ENCODE data around the gene THRB. TPM values are rescaled to one million over a fixed set of nuclear protein-coding genes. Genes with fewer than 3 reads are reported as not detected.

THRB gene
- total RNA-seq, 4 donors from 2014 or later: 9.8 to 52.4 (median 31.3) TPM

- no peak for DNase-seq
- H3K27ac ChIP-seq: no peak overlapping the region
These were observed 4.5 kb downstream of the THRB start for GRCh38 chr3:24490151-24490550.

GRCh38 chr3:24487325-24488262, 7.1 kb downstream of the THRB start:
- no peaks in the 10 kb centered on the region for H3K36me3 ChIP-seq
- H3K4me1 ChIP-seq: peaks cover 9 to 55% (median 20%) of the 10 kb centered on the region in 4 donors
- no peaks in the 10 kb centered on the region for H3K9me3 ChIP-seq
- TF ChIP-seq POLR2AphosphoS5 (IDR thresholded peaks at IDR 0.05) (no peak), POLR2A (IDR thresholded peaks at IDR 0.05) (no peak)
- no peak overlapping the region for H3K4me3 ChIP-seq
- no peak for DNase-seq
- in situ Hi-C loops (cut with MboI; ENCODE audit: low pct_ligation_motif_present in 1 of 4, low pct_unique_long_range_greater_than_20kb in 1 of 4, low sequenced_read_pairs in 3 of 4) (loop anchor here in 1 of 4 donors (25.0 kb wide), 1 partner anchor 225 kb away; no protein-coding TSS in a partner anchor), intact Hi-C loops (cut with DNase I; ENCODE audit: low total_unique reads) (no loop called here)
- H3K27ac ChIP-seq: peak overlapping the region in 2 of 4 donors; percentile 1 to 12
- no peaks in the 10 kb centered on the region for H3K27me3 ChIP-seq

More at GRCh38 chr3:24490151-24490550, 4.5 kb downstream of the THRB start:
- intact Hi-C loops (cut with DNase I; ENCODE audit: low total_unique reads): loop anchor here (5.0 to 10.0 kb wide), 3 partner anchors 192 to 495 kb away; no protein-coding TSS in a partner anchor
- TF ChIP-seq CTCF (IDR thresholded peaks at IDR 0.05) (no peak), POLR2AphosphoS5 (IDR thresholded peaks at IDR 0.05) (peak in 1 of 3 donors; percentile 51)
- H3K36me3 ChIP-seq: no peaks in the 10 kb centered on the region
- no peak overlapping the region for H3K4me3 ChIP-seq
- WGBS, 2 donors (ENCODE audit: low coverage in 1 of 2): 48 to 56% methylated on average over 2 of the region's 2 CpGs
- H3K27me3 ChIP-seq: no peaks in the 10 kb centered on the region
- no peaks in the 10 kb centered on the region for H3K9me3 ChIP-seq
- in situ Hi-C loops (cut with MboI; ENCODE audit: low pct_ligation_motif_present in 1 of 4, low pct_unique_long_range_greater_than_20kb in 1 of 4, low sequenced_read_pairs in 3 of 4): loop anchor here in 1 of 4 donors (25.0 kb wide), 1 partner anchor 228 kb away; no protein-coding TSS in a partner anchor
- H3K4me1 ChIP-seq: peaks cover 9 to 66% (median 23%) of the 10 kb centered on the region in 4 donors

GRCh38 chr3:24485511-24485910, 9.1 kb downstream of the THRB start:
- no peak overlapping the region for H3K4me3 ChIP-seq
- intact Hi-C loops (cut with DNase I; ENCODE audit: low total_unique reads) (no loop called here), in situ Hi-C loops (cut with MboI; ENCODE audit: low pct_ligation_motif_present in 1 of 4, low pct_unique_long_range_greater_than_20kb in 1 of 4, low sequenced_read_pairs in 3 of 4) (loop anchor here in 1 of 4 donors (25.0 kb wide), 1 partner anchor 223 kb away; no protein-coding TSS in a partner anchor)
- H3K36me3 ChIP-seq: no peaks in the 10 kb centered on the region
- no peaks in the 10 kb centered on the region for H3K27me3 ChIP-seq
- 52% methylated on average over 1 of the region's 1 CpG; no CpG with 5 or more reads in 1 of the 2 donors for WGBS, 2 donors (ENCODE audit: low coverage in 1 of 2)
- no peaks in the 10 kb centered on the region for H3K9me3 ChIP-seq
- H3K27ac ChIP-seq: no peak overlapping the region
- peak in 1 of 3 donors; percentile 34 for TF ChIP-seq POLR2AphosphoS5 (IDR thresholded peaks at IDR 0.05)
- no peak for TF ChIP-seq EP300 (IDR thresholded peaks at IDR 0.05; ENCODE audit: low read depth)
- H3K4me1 ChIP-seq: peaks cover 6 to 41% (median 16%) of the 10 kb centered on the region in 4 donors
- DNase-seq: peak; percentile 41

GRCh38 chr3:24483873-24484272, 10.8 kb downstream of the THRB start:
- Histone ChIP-seq H3K4me3 (no peak overlapping the region), H3K27ac (no peak overlapping the region), H3K27me3 (no peaks in the 10 kb centered on the region), H3K4me1 (peaks cover 0 to 28% (median 16%) of the 10 kb centered on the region in 4 donors), H3K9me3 (no peaks in the 10 kb centered on the region), H3K36me3 (no peaks in the 10 kb centered on the region)
- 80% methylated on average over 1 to 3 of the region's 3 CpGs for WGBS, 2 donors (ENCODE audit: low coverage in 1 of 2)
- peak; percentile 31 for DNase-seq
- intact Hi-C loops (cut with DNase I; ENCODE audit: low total_unique reads) (no loop called here), in situ Hi-C loops (cut with MboI; ENCODE audit: low pct_ligation_motif_present in 1 of 4, low pct_unique_long_range_greater_than_20kb in 1 of 4, low sequenced_read_pairs in 3 of 4) (loop anchor here in 1 of 4 donors (25.0 kb wide), 1 partner anchor 222 kb away; no protein-coding TSS in a partner anchor)
- TF ChIP-seq CTCF (IDR thresholded peaks at IDR 0.05) (no peak), POLR2A (IDR thresholded peaks at IDR 0.05) (no peak), EP300 (IDR thresholded peaks at IDR 0.05; ENCODE audit: low read depth) (no peak), POLR2AphosphoS5 (IDR thresholded peaks at IDR 0.05) (no peak)

- Histone ChIP-seq H3K9me3 (no peaks in the 10 kb centered on the region), H3K4me1 (peaks cover 0 to 25% (median 10%) of the 10 kb centered on the region in 4 donors), H3K27me3 (no peaks in the 10 kb centered on the region), H3K4me3 (no peak overlapping the region), H3K27ac (no peak overlapping the region), H3K36me3 (no peaks in the 10 kb centered on the region)
- WGBS, 2 donors (ENCODE audit: low coverage in 1 of 2): 70 to 83% methylated on average over 3 of the region's 3 CpGs
- DNase-seq: no peak
- TF ChIP-seq POLR2AphosphoS5 (IDR thresholded peaks at IDR 0.05): no peak
- TF ChIP-seq POLR2A (IDR thresholded peaks at IDR 0.05): no peak
- no peak for TF ChIP-seq CTCF (IDR thresholded peaks at IDR 0.05)
- TF ChIP-seq EP300 (IDR thresholded peaks at IDR 0.05; ENCODE audit: low read depth): no peak
- intact Hi-C loops (cut with DNase I; ENCODE audit: low total_unique reads) (no loop called here), in situ Hi-C loops (cut with MboI; ENCODE audit: low pct_ligation_motif_present in 1 of 4, low pct_unique_long_range_greater_than_20kb in 1 of 4, low sequenced_read_pairs in 3 of 4) (loop anchor here in 1 of 4 donors (25.0 kb wide), 1 partner anchor 220 kb away; no protein-coding TSS in a partner anchor)
These were observed 12.4 kb downstream of the THRB start for GRCh38 chr3:24482096-24482705.
